HEK293 (cell line): Measurements from ENCODE around the gene GDAP1L1.

Source experiments
- FEZF1 ChIP-seq: fragments of 450-650 bp; formaldehyde crosslinking; IDR thresholded peaks from 2 replicates; pipeline ENCODE4 v1.5.1; 2016; ENCODE audit warnings: missing biosample characterization, missing genetic modification characterization
- ZBTB8A ChIP-seq: fragments of 450-650 bp; formaldehyde crosslinking; IDR thresholded peaks from 2 replicates; pipeline ENCODE4 v1.5.1; 2016; ENCODE audit warnings: missing biosample characterization, missing genetic modification characterization
- ZFP3 ChIP-seq: fragments of 450-650 bp; formaldehyde crosslinking; IDR thresholded peaks from 2 replicates; pipeline ENCODE4 v1.5.1; 2016; ENCODE audit warnings: low read depth, missing biosample characterization, missing genetic modification characterization
- ZNF19 ChIP-seq: fragments of 450-650 bp; formaldehyde crosslinking; IDR thresholded peaks from 2 replicates; pipeline ENCODE4; 2016; ENCODE audit warnings: missing biosample characterization, missing genetic modification characterization, low read depth
- ZNF624 ChIP-seq: fragments of 450-650 bp; formaldehyde crosslinking; IDR thresholded peaks from 2 replicates; pipeline ENCODE4 v1.5.1; 2017; ENCODE audit warnings: missing biosample characterization, missing genetic modification characterization
- ZNF747 ChIP-seq: fragments of 450-650 bp; formaldehyde crosslinking; IDR thresholded peaks from 2 replicates; pipeline ENCODE4 v1.5.1; 2016; ENCODE audit warnings: missing biosample characterization, missing genetic modification characterization
- ZNF843 ChIP-seq: fragments of 450-650 bp; formaldehyde crosslinking; IDR thresholded peaks from 2 replicates; pipeline ENCODE4 v1.5.1; 2016; ENCODE audit warnings: missing biosample characterization, missing genetic modification characterization
- TF ChIP-seq, protein P1 (sequence below): fragments of 450-650 bp; formaldehyde crosslinking; IDR thresholded peaks from 2 replicates; pipeline ENCODE4 v1.5.1; 2017; ENCODE audit warnings: missing biosample characterization, missing genetic modification characterization
- TF ChIP-seq, protein P2 (sequence below): fragments of 450-650 bp; formaldehyde crosslinking; IDR thresholded peaks from 2 replicates; pipeline ENCODE4 v1.5.1; 2017; ENCODE audit warnings: missing biosample characterization, mild to moderate bottlenecking, missing genetic modification characterization, moderate library complexity
- TF ChIP-seq, protein P3 (sequence below): fragments of 450-650 bp; formaldehyde crosslinking; IDR thresholded peaks from 2 replicates; pipeline ENCODE4 v1.5.1; 2016; ENCODE audit warnings: missing biosample characterization, missing genetic modification characterization

DNA sequence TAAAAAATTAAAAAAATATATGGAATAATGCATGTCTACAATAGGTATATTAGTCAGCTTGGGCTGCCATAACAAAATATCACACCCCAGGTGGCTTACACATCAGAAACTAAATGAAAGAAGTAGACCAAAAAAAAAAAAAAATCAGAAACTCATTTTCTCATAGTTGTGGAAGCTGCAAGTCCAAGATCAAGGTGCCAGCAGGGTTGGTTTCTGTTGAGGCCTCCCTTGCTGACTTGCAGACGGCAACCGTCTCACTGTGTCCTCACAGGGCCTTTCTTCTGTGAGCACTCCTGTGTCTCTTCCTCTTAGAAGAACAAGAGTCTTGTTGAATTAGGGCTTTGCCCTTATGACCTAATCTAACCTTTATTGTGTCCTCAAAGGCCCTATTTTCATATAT lies 11.4 kb upstream of the GDAP1L1 start:
- TF ChIP-seq, protein P1, sequence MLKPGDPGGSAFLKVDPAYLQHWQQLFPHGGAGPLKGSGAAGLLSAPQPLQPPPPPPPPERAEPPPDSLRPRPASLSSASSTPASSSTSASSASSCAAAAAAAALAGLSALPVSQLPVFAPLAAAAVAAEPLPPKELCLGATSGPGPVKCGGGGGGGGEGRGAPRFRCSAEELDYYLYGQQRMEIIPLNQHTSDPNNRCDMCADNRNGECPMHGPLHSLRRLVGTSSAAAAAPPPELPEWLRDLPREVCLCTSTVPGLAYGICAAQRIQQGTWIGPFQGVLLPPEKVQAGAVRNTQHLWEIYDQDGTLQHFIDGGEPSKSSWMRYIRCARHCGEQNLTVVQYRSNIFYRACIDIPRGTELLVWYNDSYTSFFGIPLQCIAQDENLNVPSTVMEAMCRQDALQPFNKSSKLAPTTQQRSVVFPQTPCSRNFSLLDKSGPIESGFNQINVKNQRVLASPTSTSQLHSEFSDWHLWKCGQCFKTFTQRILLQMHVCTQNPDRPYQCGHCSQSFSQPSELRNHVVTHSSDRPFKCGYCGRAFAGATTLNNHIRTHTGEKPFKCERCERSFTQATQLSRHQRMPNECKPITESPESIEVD (tag by site-specific recombination), result no peak
- TF ChIP-seq ZBTB8A (no peak), FEZF1 (tag by site-specific recombination) (no peak), ZFP3 (no peak), ZNF624 (tag by site-specific recombination) (no peak), ZNF747 (tag by site-specific recombination) (no peak), ZNF843 (tag by site-specific recombination) (no peak), ZNF19 (no peak)
- TF ChIP-seq, protein P2, sequence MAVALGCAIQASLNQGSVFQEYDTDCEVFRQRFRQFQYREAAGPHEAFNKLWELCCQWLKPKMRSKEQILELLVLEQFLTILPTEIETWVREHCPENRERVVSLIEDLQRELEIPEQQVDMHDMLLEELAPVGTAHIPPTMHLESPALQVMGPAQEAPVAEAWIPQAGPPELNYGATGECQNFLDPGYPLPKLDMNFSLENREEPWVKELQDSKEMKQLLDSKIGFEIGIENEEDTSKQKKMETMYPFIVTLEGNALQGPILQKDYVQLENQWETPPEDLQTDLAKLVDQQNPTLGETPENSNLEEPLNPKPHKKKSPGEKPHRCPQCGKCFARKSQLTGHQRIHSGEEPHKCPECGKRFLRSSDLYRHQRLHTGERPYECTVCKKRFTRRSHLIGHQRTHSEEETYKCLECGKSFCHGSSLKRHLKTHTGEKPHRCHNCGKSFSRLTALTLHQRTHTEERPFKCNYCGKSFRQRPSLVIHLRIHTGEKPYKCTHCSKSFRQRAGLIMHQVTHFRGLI, result no peak
- TF ChIP-seq, protein P3, sequence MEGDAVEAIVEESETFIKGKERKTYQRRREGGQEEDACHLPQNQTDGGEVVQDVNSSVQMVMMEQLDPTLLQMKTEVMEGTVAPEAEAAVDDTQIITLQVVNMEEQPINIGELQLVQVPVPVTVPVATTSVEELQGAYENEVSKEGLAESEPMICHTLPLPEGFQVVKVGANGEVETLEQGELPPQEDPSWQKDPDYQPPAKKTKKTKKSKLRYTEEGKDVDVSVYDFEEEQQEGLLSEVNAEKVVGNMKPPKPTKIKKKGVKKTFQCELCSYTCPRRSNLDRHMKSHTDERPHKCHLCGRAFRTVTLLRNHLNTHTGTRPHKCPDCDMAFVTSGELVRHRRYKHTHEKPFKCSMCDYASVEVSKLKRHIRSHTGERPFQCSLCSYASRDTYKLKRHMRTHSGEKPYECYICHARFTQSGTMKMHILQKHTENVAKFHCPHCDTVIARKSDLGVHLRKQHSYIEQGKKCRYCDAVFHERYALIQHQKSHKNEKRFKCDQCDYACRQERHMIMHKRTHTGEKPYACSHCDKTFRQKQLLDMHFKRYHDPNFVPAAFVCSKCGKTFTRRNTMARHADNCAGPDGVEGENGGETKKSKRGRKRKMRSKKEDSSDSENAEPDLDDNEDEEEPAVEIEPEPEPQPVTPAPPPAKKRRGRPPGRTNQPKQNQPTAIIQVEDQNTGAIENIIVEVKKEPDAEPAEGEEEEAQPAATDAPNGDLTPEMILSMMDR (tag by site-specific recombination), result no peak
